H9 (cell line): ENCODE results near the gene FOXN1. TPM values are rescaled to one million over a fixed set of nuclear protein-coding genes. Genes with fewer than 3 reads are reported as not detected.

ENCODE experiments used
- DNase-seq: peaks from one replicate; pipeline ENCODE4 v3.0.0-alpha.2; 2017
- H2AFZ ChIP-seq: one replicate; pipeline ENCODE4 v1.6.1; 2013; ENCODE audit warnings: mild to moderate bottlenecking, low read length, control low read depth, moderate library complexity
- H2AK5ac ChIP-seq: 2 replicates; pipeline ENCODE4 v1.6.1; 2013; ENCODE audit warnings: low read length, control low read depth, mixed read lengths; ENCODE audit not compliant: insufficient read length
- H2BK120ac ChIP-seq: one replicate; pipeline ENCODE4 v1.6.1; 2013; ENCODE audit warnings: low read depth, mild to moderate bottlenecking, low read length, control low read depth, inconsistent platforms; ENCODE audit not compliant: poor library complexity, severe bottlenecking
- H2BK12ac ChIP-seq: 2 replicates; pipeline ENCODE4 v1.6.1; 2013; ENCODE audit warnings: low read length, control low read depth, mixed read lengths, low read depth; ENCODE audit not compliant: insufficient read length
- H2BK15ac ChIP-seq: 2 replicates; pipeline ENCODE4 v1.6.1; 2013; ENCODE audit warnings: low read depth, low read length, control low read depth
- H2BK20ac ChIP-seq: one replicate; pipeline ENCODE4 v1.6.1; 2013; ENCODE audit warnings: low read depth, mild to moderate bottlenecking, low read length, control low read depth, inconsistent platforms; ENCODE audit not compliant: poor library complexity, severe bottlenecking
- H2BK5ac ChIP-seq: 2 replicates; pipeline ENCODE4 v1.6.1; 2013; ENCODE audit warnings: low read length, control low read depth, mixed read lengths; ENCODE audit not compliant: insufficient read length
- H3K14ac ChIP-seq: 2 replicates; pipeline ENCODE4 v1.6.1; 2013; ENCODE audit warnings: low read length, control low read depth; ENCODE audit not compliant: insufficient read depth
- H3K18ac ChIP-seq: 2 replicates; pipeline ENCODE4 v1.6.1; 2013; ENCODE audit warnings: low read depth, mild to moderate bottlenecking, mixed read lengths, low read length, control low read depth; ENCODE audit not compliant: insufficient read length
- H3K23ac ChIP-seq: 2 replicates; pipeline ENCODE4 v1.6.1; 2013; ENCODE audit warnings: low read length, control low read depth, mixed read lengths, low read depth; ENCODE audit not compliant: insufficient read length
- H3K23me2 ChIP-seq: 2 replicates; pipeline ENCODE4 v1.6.1; 2013; ENCODE audit warnings: low read depth, mild to moderate bottlenecking, mixed read lengths, low read length, control low read depth; ENCODE audit not compliant: insufficient read length, poor library complexity, severe bottlenecking
- H3K27ac ChIP-seq: 2 replicates; pipeline ENCODE4 v1.5.1; 2013; ENCODE audit warnings: low read length, control low read depth, mixed read lengths, low read depth; ENCODE audit not compliant: insufficient read length
- H3K27me3 ChIP-seq: 2 replicates; pipeline ENCODE4 v1.6.1; 2013; ENCODE audit warnings: low read length, control low read depth, inconsistent platforms; ENCODE audit not compliant: insufficient read depth
- H3K4ac ChIP-seq: 2 replicates; pipeline ENCODE4 v1.6.1; 2013; ENCODE audit warnings: low read depth, mild to moderate bottlenecking, control low read depth, inconsistent platforms, low read length, moderate library complexity
- H3K4me1 ChIP-seq: 2 replicates; pipeline ENCODE4 v1.6.1; 2013; ENCODE audit warnings: low read length, control low read depth, inconsistent platforms; ENCODE audit not compliant: insufficient read depth
- H3K4me2 ChIP-seq: 2 replicates; pipeline ENCODE4 v1.6.1; 2013; ENCODE audit warnings: low read length, control low read depth, mixed read lengths; ENCODE audit not compliant: insufficient read length, insufficient read depth
- H3K56ac ChIP-seq: 2 replicates; pipeline ENCODE4 v1.6.1; 2013; ENCODE audit warnings: low read depth, mild to moderate bottlenecking, mixed read lengths, low read length, control low read depth; ENCODE audit not compliant: insufficient read length
- H3K79me1 ChIP-seq: 2 replicates; pipeline ENCODE4 v1.6.1; 2013; ENCODE audit warnings: low read depth, mild to moderate bottlenecking, moderate library complexity, low read length, control low read depth, inconsistent platforms; ENCODE audit not compliant: insufficient read depth, poor library complexity, severe bottlenecking
- H3K79me2 ChIP-seq: 2 replicates; pipeline ENCODE4 v1.6.1; 2013; ENCODE audit warnings: low read length, control low read depth, inconsistent platforms; ENCODE audit not compliant: insufficient read depth
- H3K9ac ChIP-seq: 2 replicates; pipeline ENCODE4 v1.6.1; 2013; ENCODE audit warnings: low read length, control low read depth, mixed read lengths; ENCODE audit not compliant: insufficient read length; ENCODE audit errors: extremely low read depth
- H3K9me3 ChIP-seq: one replicate; pipeline ENCODE4 v1.6.1; 2013; ENCODE audit warnings: low read depth, low read length, inconsistent platforms; ENCODE audit not compliant: control insufficient read depth
- H3T11ph ChIP-seq: one replicate; pipeline ENCODE4 v1.6.1; 2013; ENCODE audit warnings: mild to moderate bottlenecking, low read length, control low read depth, inconsistent platforms
- H4K20me1 ChIP-seq: one replicate; pipeline ENCODE4 v1.6.1; 2013; ENCODE audit not compliant: control insufficient read depth, insufficient read length, insufficient read depth
- H4K5ac ChIP-seq: 2 replicates; pipeline ENCODE4 v1.6.1; 2013; ENCODE audit warnings: low read depth, mild to moderate bottlenecking, mixed read lengths, low read length, control low read depth; ENCODE audit not compliant: insufficient read length
- H4K8ac ChIP-seq: replicated peaks from 2 replicates; pipeline ENCODE4 v1.6.1; 2013; ENCODE audit warnings: low read length, control low read depth, mixed read lengths, low read depth; ENCODE audit not compliant: insufficient read length
- H4K91ac ChIP-seq: 2 replicates; pipeline ENCODE4 v1.6.1; 2013; ENCODE audit warnings: low read depth, mild to moderate bottlenecking, moderate library complexity, mixed read lengths, low read length, control low read depth; ENCODE audit not compliant: insufficient read length
- H3K27ac Mint-ChIP-seq, 3 experiments: 2 replicates in 2 of 3; 3 replicates in 1 of 3; pipeline ENCODE4 v1.8.0; 2020 to 2021; ENCODE audit warnings: mixed read lengths in 3 of 3, mild to moderate bottlenecking in 1 of 3, moderate library complexity in 1 of 3
- H3K27me3 Mint-ChIP-seq: 2 replicates; pipeline ENCODE4 v1.8.0; 2021; ENCODE audit warnings: low read depth, mild to moderate bottlenecking, moderate library complexity, mixed read lengths
- H3K36me3 Mint-ChIP-seq, 3 experiments: 2 replicates in 2 of 3; 3 replicates in 1 of 3; pipeline ENCODE4 v1.8.0; 2020 to 2021; ENCODE audit warnings: low read depth in 3 of 3, mixed read lengths in 3 of 3; ENCODE audit not compliant: insufficient read depth in 1 of 3
- H3K4me1 Mint-ChIP-seq, 2 experiments: 2 replicates each; pipeline ENCODE4 v1.8.0; 2020; ENCODE audit warnings: mixed read lengths in 2 of 2
- H3K4me3 Mint-ChIP-seq, 2 experiments: 2 replicates in 1 of 2; 3 replicates in 1 of 2; pipeline ENCODE4 v1.8.0; 2020 to 2021; ENCODE audit warnings: mild to moderate bottlenecking in 2 of 2, mixed read lengths in 2 of 2, moderate library complexity in 1 of 2
- H3K9me3 Mint-ChIP-seq, 2 experiments: 2 replicates in 1 of 2; 3 replicates in 1 of 2; pipeline ENCODE4 v1.8.0; 2020; ENCODE audit warnings: mild to moderate bottlenecking in 2 of 2, mixed read lengths in 2 of 2, moderate library complexity in 1 of 2
- WGBS: extraction: QIAGEN DNeasy Blood & Tissue Kit; methylation state at CpG from one replicate; pipeline ENCODE4 v1.1.7; 2013; ENCODE audit warnings: missing lambda C conversion rate, low lambda C conversion rate, mixed read lengths; ENCODE audit not compliant: insufficient read length; ENCODE audit errors: extremely low coverage; 5-methylcytosine and 5-hydroxymethylcytosine counted together
- total RNA-seq: library from RNA; stranded (reverse); gene quantifications from 2 replicates; pipeline ENCODE4 v1.2.1, GENCODE V29; 2021
- TF ChIP-seq, protein P1 (sequence below): fragments of 200-600 bp; sonication (generic); conservative IDR thresholded peaks from 3 replicates; pipeline ENCODE4 v1.8.0; 2021; ENCODE audit warnings: antibody characterized with exemption, mild to moderate bottlenecking

FOXN1 gene
- total RNA-seq, 1 experiment from 2014 or later: not detected

DNA sequence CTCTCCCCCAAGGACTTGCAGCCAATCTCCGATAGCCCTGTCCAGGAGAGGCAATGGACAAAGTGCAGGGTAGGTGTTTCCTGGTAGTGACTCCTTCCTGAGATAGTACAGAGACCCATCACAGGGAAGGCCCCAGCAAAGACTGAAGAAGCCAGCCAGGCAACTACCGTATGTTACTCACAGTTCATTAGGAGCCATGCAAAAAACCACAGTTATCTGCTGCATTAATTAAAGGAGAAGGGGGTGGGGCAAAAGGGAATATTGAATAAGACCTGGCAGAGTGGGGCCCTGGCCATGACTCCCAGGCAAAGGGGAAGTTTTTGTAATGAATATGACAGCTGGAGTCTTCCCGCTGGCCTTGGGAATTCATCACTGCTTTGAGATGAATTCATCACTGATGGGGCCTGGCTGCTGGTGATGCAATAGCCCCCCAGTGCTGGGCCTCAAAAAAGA lies 35.2 kb upstream of the FOXN1 start:
- no peak overlapping the region for H3K27ac ChIP-seq
- no peaks in the 10 kb centered on the region; the same call in 1 of the 2 replicates for H3K27me3 ChIP-seq
- no peak overlapping the region for H2AK5ac ChIP-seq
- H3K79me1 ChIP-seq: no peaks in the 10 kb centered on the region
- H3K18ac ChIP-seq: no peak overlapping the region
- Mint-ChIP-seq H3K27me3 (peaks cover 31% of the 10 kb centered on the region), H3K9me3 (no peaks in the 10 kb centered on the region), H3K4me1 (peaks cover 7 to 22% of the 10 kb centered on the region in 2 experiments), H3K27ac (no peak overlapping the region), H3K4me3 (no peak overlapping the region; a peak in 1 of 5 replicates), H3K36me3 (no peaks in the 10 kb centered on the region)
- no peak overlapping the region for H3K4ac ChIP-seq
- H3K14ac ChIP-seq: no peak overlapping the region
- TF ChIP-seq, protein P1, sequence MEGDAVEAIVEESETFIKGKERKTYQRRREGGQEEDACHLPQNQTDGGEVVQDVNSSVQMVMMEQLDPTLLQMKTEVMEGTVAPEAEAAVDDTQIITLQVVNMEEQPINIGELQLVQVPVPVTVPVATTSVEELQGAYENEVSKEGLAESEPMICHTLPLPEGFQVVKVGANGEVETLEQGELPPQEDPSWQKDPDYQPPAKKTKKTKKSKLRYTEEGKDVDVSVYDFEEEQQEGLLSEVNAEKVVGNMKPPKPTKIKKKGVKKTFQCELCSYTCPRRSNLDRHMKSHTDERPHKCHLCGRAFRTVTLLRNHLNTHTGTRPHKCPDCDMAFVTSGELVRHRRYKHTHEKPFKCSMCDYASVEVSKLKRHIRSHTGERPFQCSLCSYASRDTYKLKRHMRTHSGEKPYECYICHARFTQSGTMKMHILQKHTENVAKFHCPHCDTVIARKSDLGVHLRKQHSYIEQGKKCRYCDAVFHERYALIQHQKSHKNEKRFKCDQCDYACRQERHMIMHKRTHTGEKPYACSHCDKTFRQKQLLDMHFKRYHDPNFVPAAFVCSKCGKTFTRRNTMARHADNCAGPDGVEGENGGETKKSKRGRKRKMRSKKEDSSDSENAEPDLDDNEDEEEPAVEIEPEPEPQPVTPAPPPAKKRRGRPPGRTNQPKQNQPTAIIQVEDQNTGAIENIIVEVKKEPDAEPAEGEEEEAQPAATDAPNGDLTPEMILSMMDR: no peak
- H2AFZ ChIP-seq: no peak overlapping the region
- H4K91ac ChIP-seq: no peak overlapping the region
- no peaks in the 10 kb centered on the region for H4K20me1 ChIP-seq
- H2BK12ac ChIP-seq: no peak overlapping the region
- no peak overlapping the region for H2BK15ac ChIP-seq
- H3K4me1 ChIP-seq: no peaks in the 10 kb centered on the region; the same call in 1 of the 2 replicates
- H4K5ac ChIP-seq: no peak overlapping the region
- no peak overlapping the region for H3K23ac ChIP-seq
- no CpG with 5 or more reads among the region's 3 CpGs for WGBS
- H4K8ac ChIP-seq: no peak overlapping the region
- no peak overlapping the region for H3K56ac ChIP-seq
- no peaks in the 10 kb centered on the region for H3K79me2 ChIP-seq
- no peak overlapping the region for H2BK5ac ChIP-seq
- DNase-seq: no peak
- H3K9me3 ChIP-seq: no peaks in the 10 kb centered on the region
- H3T11ph ChIP-seq: no peak overlapping the region
- no peaks in the 10 kb centered on the region for H3K23me2 ChIP-seq
- H3K4me2 ChIP-seq: no peak overlapping the region
- no peak overlapping the region for H3K9ac ChIP-seq
- no peak overlapping the region for H2BK120ac ChIP-seq
- no peak overlapping the region for H2BK20ac ChIP-seq
